Limb (tissue), 2 donors: ENCODE results near the gene WNT10A.
"Not testable (repeated sequence)": the region's sequence is repeated elsewhere in the genome, so short reads cannot be mapped to it uniquely, and the experiment has no call there.

Experiments used
- DNase-seq, 2 donors: peaks; one replicate each; pipeline ENCODE4 v3.0.0-alpha.2; 2016; ENCODE audit errors: extremely low spot score in 2 of 2

Gene WNT10A

DNA sequence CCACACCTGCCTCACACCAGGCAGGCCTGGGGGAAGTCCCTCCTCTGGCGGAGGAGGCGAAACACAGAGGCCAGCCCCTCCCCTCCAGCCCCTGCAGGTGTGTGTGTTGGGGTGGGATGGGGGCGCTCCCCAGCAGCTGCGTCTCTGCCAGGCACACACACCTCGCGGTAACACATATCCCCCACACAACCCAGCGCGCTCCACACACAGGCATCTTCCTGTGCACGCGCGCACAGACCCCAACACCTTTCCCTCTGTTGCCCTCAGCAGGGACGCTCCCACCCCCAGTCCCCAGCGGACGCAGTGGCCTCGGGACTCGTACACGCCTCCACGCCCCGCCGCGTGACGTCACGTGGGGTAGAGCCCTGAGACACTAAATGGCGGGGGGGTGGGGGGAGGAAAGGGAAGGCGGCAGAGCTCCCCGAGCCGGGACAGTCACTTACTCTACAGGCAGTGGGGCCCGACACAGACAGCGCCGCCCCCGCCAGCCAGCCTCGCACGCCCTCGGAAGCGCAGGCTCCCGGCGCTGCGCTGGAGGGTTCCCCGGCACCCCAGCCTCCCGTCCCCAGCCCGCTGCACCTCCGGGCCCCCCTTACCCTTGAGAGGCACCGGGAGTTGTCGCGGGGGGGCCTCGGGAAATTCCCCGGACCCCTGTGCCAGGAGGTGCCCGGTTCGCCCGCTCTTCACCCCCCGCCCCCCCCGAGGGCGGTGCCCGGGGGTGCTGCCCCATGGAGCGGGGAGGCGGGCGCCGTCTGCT, at the start of gene WNT10A:
TSS of gene WNT10A (plus strand) at position 751 of the 757 bp plus-strand sequence. CDS start 144 bp downstream, outside the sequence.
- DNase-seq: no peak

DNA sequence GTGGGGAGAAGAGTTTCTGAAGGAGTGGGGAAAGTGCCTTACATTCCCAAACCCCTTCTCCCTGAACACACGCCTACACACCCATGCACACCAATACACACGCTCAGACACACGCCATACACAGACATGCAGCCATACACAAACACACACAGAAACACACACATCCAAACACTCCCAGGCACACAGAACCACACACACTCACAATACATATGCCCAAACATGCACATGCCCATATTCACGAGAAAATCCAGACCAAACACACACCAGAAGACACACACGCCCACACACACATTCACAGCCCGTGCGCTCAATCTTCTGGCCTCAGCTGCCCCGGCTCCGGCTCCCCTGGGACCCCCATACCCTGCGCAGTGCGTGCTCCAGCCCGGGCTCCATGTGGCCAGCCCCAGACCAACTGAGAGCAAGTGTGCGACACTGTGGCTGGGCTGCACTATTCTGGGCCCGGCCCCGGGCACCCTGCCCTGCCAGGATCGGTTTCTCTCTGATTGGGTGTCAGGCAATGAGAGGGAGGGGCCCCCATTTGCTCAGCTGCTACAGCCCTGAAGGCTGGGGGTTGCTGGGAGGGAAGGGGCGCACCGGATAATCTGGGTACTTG, 49.2 kb upstream of the WNT10A start, which contains the start of gene PRKAG3:
TSS of gene PRKAG3 (minus strand) at position 426 of the 613 bp plus-strand sequence.
- DNase-seq: no peak

DNA sequence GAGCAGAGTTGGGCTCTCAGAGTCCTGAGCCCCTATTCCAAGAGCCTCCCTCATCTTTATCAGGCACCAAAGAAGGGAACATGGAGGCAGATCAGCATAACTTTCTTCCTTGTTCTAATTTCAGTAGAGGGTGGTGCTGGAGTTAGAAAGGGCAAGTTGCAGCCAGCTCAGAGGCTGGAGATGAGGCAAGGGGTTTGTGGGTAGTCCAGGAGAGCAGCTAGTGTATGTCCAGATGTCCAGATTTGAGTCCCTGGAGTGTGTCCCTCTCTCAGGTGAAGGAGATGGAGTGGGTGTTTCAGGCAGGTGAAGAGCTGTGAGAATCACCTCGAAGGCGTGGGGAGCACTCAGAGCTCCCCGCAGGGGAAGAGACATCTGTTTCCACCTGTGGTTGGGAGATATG, 48.6 kb upstream of the WNT10A start:
- no peak for DNase-seq

DNA sequence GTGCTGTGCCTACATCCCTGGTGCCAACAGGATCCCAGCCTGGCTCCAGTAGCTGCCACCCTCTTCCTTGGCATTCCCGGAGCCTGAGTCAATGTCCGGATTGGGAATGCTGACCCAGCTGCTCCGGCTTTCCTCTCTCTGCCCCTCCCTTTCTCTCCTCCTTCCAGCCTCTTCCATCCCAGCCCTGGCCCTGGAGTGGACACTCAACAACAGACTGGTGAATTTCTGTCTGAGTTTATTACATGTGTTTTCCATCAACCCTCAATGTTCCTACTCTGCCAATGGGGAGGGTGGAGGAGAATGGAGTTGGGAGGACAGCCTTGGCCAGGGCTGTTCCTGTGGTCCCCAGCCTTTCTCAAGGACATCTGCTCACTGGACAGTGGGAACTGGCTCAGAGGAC, 48.1 kb upstream of the WNT10A start:
- DNase-seq: no peak

DNA sequence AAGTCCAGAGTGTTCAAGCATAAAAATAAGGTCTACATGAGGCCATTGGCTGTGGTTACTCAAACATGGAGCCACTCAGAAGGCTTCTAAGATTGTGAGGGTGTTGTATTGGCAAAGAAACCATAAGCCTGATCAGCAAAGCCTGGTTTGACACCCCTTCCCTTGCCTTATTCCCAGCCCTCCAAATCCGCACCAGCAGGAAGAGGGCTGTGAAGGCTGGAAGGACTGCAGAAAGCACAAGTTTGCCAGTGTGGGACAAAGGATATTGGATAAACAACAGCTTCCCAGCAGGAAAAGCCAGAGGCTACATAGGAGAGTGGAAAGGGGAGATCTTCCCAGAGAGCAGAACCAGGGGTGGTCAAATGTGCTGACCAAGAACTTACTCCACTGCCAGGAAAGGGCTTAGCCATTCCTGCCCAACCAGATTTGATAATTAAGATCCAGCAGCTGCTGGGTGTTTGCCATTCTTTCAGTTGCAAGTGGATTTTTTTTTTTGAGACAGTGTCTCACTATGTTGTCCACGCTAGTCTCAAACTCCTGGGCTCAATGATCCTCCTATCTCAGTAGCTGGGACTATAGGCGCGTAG, 47.5 kb upstream of the WNT10A start:
- DNase-seq: no peak

DNA sequence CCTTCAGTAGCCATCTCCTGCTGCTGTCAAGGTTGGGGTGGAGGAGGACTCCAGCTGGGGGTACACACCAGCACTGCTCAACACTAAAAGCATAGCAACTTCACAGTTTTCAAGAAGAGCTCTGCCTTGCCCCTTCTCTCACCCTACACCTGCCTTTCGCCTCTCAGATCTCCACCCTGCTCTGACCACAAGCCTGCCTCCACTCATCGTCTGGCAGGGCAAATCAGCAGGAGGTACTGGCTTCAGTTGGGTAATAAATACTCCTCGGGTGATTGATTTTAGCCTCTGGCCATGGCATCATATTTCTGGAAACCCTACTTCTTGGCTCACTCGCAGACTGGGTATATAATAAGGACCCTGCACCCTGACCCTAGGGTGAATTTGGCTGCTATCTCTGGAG, 46.0 kb upstream of the WNT10A start:
- no peak for DNase-seq

DNA sequence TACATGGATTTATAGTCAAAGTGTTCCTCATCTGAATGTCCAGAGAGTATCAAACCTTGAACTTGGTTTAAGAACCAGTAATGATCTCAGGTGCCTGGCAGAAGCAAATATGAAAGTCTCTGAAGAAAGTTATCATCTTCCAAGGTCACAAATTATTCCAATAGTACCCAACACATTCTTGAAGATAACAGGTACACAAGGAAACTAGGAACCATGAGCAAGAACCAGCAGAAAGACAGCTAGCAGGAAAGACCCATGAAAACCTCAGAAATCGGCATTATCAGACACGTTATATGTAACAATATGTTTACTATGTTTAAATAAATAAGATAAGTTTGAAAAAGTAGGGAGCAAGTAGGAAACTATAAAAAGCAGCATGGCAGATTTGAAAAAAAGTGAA, 43.2 kb upstream of the WNT10A start:
- no peak for DNase-seq

DNA sequence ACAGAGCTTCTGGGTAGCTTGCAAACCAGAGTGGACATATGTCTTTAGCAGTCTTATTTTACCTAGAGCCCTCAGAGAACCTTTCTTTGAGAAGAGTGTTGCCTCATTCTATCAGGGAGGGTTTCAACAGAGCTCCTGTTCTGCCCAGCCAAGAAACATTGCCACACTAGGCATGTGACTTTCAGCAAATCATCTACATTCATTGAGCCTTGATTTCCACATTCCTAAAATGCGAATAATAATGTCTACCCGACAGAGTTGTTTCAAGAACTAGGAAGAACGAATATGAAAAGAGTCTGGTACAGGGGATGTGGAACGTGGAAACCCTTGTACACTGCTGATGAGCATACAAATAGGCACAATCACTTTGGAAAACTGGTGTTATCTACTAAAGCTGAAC, 41.2 kb upstream of the WNT10A start:
- DNase-seq: no peak

DNA sequence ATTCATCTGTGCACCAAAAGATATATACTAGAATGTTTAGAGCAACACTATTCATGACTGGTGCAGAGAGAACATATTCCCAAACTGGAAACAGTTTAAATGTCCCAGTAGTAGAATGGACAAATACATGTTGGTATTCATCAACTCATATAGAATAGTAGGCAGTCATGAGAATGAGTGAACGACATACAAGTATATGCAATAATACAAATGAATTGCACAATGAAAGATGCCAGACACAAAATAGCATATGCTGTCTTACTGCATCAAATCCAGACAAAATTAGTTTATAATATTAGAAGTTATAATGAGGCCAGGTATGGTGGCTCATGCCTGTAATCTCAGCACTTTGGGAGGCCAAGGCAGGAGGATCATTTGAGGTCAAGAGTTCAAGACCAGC, 40.8 kb upstream of the WNT10A start:
- no peak for DNase-seq

DNA sequence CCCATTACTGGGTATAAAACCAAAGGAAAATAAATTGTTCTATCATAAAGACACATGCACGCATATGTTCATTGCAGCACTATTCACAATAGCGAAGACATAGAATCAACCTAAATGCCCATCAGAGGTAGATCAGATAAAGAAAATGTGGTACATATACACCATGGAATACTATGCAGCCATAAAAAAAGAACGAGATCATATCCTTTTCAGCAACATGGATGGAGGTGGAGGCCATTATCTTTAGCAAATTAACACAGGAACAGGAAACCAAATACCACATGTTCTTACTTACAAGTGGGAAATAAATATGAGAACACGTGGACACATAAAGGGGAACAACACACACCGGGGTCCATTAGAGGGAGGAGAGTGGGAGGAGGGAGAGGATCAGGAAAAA, 36.3 kb upstream of the WNT10A start:
- not testable (repeated sequence) for DNase-seq

DNA sequence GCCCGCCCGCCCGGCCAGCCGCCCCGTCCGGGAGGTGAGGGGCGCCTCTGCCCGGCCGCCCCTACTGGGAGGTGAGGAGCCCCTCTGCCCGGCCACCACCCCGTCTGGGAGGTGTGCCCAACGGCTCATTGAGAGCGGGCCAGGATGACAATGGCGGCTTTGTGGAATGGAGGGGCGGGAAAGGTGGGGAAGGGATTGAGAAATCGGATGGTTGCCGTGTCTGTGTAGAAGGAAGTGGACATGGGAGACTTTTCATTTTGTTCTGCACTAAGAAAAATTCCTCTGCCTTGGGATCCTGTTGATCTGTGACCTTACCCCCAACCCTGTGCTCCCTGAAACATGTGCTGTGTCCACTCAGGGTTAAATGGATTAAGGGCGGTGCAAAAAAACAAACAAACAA, 33.7 kb upstream of the WNT10A start:
- not testable (repeated sequence) for DNase-seq

DNA sequence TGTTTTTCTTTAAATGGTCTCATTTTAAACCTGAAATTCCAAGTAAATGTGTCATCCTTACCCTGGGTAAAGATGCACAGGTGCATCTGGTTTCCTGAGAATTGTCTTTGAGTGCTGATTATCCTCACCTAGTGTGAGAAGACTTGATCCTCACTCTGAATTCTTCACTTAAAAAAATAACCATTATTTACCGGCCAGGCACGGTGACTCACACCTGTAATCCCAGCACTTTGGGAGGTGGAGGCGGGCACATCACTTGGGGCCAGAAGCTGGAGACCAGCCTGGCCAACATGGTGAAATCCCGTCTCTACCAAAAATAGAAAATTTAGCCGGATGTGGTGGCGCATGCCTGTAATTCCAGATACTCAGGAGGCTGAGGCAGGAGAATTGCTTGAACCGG, 30.9 kb upstream of the WNT10A start:
- no peak for DNase-seq

DNA sequence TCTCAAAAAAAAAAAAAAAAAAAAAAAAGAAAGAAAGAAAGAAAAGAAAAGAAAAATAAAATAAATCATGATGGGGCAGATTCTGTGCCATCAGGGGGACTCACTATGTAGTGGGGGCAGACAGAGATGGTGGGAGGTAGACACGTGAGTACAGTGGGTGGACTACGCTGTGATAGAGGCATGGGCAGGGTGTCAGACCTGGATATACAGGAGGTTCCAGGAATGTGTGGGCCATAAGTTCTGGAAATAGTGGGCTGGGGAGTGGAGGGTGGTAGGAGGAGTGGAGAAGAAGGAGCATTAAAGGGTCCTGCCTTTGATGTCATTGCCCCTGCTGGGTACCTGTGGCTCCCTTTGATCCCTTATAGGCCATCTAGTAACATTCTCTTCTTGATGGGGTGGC, 29.9 kb upstream of the WNT10A start:
- no peak for DNase-seq

DNA sequence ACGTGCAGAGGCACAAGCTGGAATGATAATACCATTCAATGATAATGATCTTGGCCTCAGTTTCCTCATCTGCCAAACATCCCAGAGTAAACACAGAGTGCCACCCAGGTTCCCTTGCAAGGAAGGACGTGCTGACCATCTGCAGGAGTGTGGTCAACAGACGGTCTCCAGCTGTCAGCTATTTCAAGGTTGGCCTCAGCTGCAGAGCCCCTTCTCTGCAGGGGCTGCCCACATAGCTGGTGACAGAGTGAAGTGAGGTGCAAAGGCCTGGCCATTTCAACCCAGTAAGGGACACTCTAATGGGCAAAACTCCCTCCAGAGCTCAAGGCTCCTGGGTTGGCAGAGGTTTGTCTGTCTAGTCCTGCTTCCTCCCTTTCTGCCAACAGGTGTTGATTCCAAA, 29.4 kb upstream of the WNT10A start:
- no peak for DNase-seq

DNA sequence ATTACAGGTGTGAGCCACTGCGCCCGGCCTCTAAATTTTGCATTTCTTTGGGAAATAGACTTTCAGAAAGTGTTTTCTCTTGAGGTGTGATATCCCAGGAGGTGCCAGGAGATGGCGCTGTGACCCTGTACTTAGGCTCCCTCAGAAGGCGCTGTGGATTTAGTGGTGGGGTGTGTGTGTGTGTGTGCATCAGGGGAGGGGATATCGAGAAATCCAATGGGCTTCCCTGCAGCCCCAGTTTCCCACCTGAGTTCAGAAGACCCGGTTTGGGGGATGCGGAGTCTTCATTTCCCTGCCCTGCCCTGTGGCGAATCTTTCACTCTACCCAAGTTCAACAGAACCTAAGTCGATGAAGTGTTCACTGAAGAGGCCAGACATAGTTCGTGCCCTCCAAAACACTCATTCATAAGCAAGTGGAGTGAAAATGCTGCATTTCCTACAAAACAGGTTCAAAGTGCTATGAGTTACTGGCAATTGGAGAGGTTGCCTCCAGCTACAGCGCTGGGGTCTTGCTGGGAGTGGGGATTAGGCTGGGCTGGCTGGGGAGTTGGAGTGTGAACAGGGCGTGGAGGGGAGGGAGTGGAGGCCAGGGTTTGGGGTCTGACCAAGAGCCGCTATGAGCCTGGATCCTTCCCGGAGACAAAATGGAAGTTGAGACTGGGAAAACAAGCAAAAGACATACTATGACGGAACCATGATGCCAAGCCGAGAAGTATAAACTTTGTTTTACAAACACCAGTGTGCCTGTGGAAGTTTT, 27.6 kb upstream of the WNT10A start:
- DNase-seq: no peak

DNA sequence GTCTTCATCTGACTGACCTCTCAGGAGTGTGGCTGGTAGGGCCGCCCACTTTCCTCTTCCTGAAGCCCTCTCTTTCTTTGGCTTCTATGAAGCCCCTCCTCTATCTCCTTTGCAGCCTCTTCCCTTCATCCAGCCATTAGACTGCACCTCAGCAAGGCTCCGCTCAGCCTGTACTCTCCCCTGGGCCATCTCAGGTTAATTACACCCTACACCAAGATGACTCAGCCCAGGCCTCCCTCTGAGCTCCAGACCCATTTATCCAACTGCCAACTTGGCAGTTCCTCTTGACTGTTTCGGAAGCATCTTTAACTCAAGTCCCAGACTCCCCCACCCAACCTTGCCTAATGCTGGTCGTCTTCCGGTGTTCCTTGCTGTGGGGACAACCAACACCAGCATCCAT, 26.9 kb upstream of the WNT10A start:
- DNase-seq: no peak

DNA sequence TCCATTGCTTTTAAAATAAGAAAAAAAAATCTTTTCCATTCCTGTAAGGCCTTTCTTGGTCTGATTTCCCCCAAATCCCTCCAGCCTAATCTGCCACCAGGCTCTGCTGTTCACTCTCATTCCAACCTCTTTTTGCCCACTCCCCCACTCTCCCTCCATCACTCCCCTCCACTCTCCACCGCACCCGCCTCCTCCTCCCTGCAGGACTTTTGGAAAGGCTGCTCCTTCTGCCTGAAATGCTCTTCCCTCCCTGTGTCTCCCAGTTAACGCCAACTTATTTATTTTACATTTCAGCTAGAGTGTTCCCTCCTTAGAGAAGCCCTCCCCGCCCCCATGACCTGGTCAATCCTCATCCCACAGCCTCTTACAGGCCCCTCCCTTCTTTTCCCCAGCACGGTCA, 25.8 kb upstream of the WNT10A start:
- DNase-seq: no peak

DNA sequence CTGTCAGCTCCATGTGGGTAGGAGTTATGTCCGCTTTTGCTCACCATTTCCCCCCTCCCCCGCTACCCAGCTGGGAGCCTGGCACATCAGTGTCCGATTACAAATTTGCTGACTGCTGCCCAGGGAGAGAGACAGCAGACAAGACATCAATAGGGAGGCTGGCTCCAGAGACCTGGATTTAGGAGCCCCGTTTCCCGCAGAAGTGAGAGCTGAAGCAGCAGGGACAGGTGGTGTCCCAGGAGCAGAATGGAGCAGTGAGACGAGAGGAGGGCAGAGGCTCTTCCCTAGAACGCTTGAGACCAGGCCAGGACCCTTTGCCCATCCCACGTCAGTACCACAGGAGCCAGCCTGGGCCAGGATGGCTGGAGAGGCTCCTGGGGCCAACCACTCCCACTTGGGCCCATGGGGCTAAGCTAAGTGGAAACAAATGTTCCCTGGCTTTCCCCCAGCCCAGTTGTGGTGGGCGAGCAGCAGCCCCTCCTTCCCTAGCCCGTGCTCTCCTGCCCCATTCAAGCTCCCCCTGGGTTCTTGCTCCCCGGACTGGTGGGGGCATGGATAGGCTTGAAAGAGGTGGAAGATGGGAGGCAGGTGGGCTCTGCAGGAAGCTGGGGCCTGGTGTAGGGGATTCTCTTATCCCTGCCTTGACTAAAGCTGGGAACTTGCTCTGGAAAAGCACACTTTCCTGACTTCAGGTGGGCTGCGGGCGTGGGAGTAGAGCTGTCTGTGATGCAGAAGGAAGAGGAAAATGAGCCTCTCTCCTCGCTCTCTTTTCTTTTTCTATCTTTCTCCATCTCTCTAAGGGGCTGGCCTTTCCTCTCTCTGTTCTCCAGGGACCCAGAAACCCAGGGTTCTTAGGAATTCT, 25.1 kb upstream of the WNT10A start:
- DNase-seq: no peak

DNA sequence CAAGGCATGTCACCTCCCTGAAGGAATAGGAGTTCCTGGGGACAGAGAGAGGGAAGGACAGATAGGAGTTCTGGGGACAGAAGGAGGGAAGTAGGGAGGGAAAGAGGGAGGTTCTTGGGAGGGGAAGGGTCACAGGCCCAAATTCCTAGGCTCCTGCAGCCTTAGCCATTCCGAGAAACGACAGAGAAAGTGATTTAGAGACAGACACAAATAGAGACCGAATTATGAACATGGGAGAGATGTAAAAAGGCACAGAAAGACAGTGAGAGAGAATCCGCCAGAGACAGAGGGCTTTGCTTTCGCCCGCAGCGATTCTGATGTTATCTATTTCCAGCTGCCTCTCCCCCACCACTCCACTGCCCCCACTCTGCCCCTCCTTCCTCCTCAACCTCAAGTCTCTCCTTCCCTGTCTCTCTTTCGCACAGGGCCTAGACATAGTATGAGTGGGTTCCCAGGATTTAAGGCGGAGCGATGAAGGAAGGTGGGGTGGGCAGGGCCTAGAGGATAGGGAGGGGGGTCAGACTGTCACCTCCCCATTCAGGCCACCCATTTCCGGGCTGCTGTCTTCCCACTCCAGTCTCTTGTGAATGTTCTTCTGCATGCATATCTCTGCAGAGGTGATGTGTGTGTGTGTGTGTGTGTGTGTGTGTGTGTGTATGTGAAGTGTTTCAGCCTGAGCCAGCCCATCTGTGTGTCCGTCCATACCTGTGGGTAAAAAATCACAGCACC, 24.3 kb upstream of the WNT10A start:
- DNase-seq: no peak

DNA sequence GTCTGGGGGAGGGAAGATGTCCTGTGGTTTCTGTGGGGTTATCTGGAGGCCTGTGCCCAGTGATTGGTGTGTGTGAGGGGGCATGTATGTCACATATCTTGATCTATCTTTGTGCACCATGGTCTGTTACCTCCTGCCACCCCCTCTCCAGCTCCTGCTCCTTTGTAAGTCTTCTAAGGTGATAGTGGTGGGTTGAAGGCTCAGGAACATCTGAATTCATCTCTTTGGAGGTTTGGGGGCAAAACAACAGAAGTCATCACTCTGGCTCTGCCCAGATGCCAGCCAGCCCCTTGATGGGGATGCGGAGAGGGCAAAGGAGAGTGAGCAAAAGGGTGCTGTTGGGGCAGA, 23.8 kb upstream of the WNT10A start:
- no peak for DNase-seq
